Activated CD8-positive, alpha-beta T cell treated with anti-CD3 and anti-CD28 coated beads for 36 hours (primary cell): Measurements from ENCODE around the gene KCNIP1. TPM values are rescaled to one million over a fixed set of nuclear protein-coding genes. Genes with fewer than 3 reads are reported as not detected.

Experiments
- ATAC-seq: fragments of 200-7000 bp; cut with Tn5 transposase; one replicate; pipeline ENCODE4 v1.10.0; 2021; ENCODE audit warnings: mild to moderate bottlenecking, moderate library complexity
- CTCF ChIA-PET: fragments of 350-600 bp; sonication (Branson Sonifier 250); formaldehyde crosslinking; loops from one replicate; lab custom pipeline; 2021; ENCODE audit warnings: antibody characterized with exemption; lab: Charles Lee
- POLR2A ChIA-PET: fragments of 350-600 bp; sonication (Branson Sonifier 250); formaldehyde crosslinking; loops from one replicate; lab custom pipeline; 2021; ENCODE audit warnings: antibody characterized with exemption; lab: Charles Lee
- DNase-seq: peaks from one replicate; pipeline ENCODE4 v3.0.0-alpha.2; 2020
- H3K27ac Mint-ChIP-seq: one replicate; pipeline ENCODE4 v1.8.0; 2021; ENCODE audit warnings: mild to moderate bottlenecking, mixed read lengths
- H3K27me3 Mint-ChIP-seq: one replicate; pipeline ENCODE4 v1.8.0; 2021; ENCODE audit warnings: mixed read lengths
- H3K36me3 Mint-ChIP-seq: one replicate; pipeline ENCODE4 v1.8.0; 2021; ENCODE audit warnings: low read depth, mixed read lengths
- H3K4me1 Mint-ChIP-seq: one replicate; pipeline ENCODE4 v1.8.0; 2021; ENCODE audit warnings: low read depth, mixed read lengths
- H3K4me3 Mint-ChIP-seq: one replicate; pipeline ENCODE4 v1.8.0; 2021; ENCODE audit warnings: mild to moderate bottlenecking, moderate library complexity, mixed read lengths
- H3K9me3 Mint-ChIP-seq: one replicate; pipeline ENCODE4 v1.8.0; 2021; ENCODE audit warnings: mixed read lengths
- intact Hi-C: fragments of 100-400 bp; cut with micrococcal nuclease; formaldehyde crosslinking; loops from one replicate; pipeline ENCODE4 v1.10.0; 2022
- total RNA-seq, 2 experiments: library from RNA; stranded (reverse); gene quantifications; one replicate each; pipeline ENCODE4 v1.2.3, GENCODE V29; 2021
- TF ChIP-seq, protein P1 (sequence below): fragments of 200-600 bp; IDR thresholded peaks from one replicate; pipeline ENCODE4 v1.8.0; 2022; ENCODE audit warnings: antibody characterized with exemption, mild to moderate bottlenecking

The KCNIP1 gene
- total RNA-seq, 2 experiments from 2014 or later: not detected

DNA sequence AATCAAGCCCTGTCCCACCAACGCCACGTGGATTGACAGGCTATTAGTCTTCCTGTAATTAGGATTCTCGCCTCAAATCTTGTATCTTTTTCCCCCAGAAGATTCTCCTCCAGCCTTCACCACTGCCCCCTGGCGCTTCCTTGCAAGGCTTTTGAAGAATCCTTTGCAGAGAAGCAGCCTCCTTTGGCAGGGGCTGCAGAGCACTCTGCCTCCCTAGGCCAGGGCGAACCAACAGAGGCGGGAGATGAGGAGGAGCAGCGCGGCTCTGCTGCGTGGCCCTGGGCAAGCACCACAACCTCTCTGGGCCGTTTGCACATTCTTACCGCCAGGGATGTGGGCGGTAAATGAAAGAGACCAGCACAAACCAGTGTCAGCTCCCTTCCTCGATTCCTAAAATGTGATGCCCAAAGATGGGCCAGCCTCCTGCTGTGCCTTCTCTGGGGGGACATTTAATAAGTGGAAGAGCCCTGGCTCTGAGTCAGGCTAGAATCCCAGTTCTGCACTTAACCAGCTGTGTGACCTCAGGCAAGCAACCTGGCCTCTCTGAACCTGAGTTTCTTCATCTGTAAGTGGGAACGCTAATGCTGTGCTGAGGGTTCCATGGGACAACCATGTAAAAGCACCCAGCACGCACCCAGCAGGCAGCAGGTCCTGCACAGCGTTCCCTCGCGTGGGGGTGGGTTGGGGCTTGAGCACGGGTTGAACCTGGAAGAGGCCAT is 128.6 kb downstream of the KCNIP1 start:
- intact Hi-C loops: loop anchor here (10.0 kb wide), 1 partner anchor 408 kb away; no protein-coding TSS in a partner anchor
- ChIA-PET POLR2A (interaction anchor here (0.5 to 1.6 kb wide), 2 partner anchors 9 to 21 kb away, joined by 3 to 4 read pairs; no protein-coding TSS in a partner anchor), CTCF (interaction anchor here (1.3 to 9.6 kb wide), 20 partner anchors 12 to 406 kb away, joined by 3 to 118 read pairs (median 8); no protein-coding TSS in a partner anchor)
- peak overlapping the region; percentile 42 for H3K4me3 Mint-ChIP-seq
- no peak for DNase-seq
- no peaks in the 10 kb centered on the region for H3K9me3 Mint-ChIP-seq
- TF ChIP-seq, protein P1, sequence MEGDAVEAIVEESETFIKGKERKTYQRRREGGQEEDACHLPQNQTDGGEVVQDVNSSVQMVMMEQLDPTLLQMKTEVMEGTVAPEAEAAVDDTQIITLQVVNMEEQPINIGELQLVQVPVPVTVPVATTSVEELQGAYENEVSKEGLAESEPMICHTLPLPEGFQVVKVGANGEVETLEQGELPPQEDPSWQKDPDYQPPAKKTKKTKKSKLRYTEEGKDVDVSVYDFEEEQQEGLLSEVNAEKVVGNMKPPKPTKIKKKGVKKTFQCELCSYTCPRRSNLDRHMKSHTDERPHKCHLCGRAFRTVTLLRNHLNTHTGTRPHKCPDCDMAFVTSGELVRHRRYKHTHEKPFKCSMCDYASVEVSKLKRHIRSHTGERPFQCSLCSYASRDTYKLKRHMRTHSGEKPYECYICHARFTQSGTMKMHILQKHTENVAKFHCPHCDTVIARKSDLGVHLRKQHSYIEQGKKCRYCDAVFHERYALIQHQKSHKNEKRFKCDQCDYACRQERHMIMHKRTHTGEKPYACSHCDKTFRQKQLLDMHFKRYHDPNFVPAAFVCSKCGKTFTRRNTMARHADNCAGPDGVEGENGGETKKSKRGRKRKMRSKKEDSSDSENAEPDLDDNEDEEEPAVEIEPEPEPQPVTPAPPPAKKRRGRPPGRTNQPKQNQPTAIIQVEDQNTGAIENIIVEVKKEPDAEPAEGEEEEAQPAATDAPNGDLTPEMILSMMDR: no peak
- H3K27me3 Mint-ChIP-seq: peaks cover 6% of the 10 kb centered on the region
- no peak overlapping the region for H3K27ac Mint-ChIP-seq
- peaks cover 16% of the 10 kb centered on the region for H3K4me1 Mint-ChIP-seq
- no peaks in the 10 kb centered on the region for H3K36me3 Mint-ChIP-seq
- no peak for ATAC-seq

DNA sequence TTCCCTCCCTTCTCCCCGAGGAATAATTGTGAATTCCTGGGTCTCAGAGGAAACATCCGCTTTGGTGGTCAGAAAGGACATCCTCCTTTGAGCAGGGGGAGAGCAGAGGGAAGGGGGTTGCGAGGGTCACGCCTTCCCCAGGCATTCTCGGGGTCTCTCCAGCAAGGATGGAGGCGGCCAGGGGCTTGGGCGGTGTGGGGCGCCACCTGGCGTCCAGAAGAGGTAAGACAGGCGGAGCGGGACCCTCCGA is 129.1 kb downstream of the KCNIP1 start:
- CTCF ChIA-PET: interaction anchor here (0.8 to 9.6 kb wide), 20 partner anchors 12 to 407 kb away, joined by 3 to 118 read pairs (median 6); no protein-coding TSS in a partner anchor
- peaks cover 6% of the 10 kb centered on the region for H3K27me3 Mint-ChIP-seq

DNA sequence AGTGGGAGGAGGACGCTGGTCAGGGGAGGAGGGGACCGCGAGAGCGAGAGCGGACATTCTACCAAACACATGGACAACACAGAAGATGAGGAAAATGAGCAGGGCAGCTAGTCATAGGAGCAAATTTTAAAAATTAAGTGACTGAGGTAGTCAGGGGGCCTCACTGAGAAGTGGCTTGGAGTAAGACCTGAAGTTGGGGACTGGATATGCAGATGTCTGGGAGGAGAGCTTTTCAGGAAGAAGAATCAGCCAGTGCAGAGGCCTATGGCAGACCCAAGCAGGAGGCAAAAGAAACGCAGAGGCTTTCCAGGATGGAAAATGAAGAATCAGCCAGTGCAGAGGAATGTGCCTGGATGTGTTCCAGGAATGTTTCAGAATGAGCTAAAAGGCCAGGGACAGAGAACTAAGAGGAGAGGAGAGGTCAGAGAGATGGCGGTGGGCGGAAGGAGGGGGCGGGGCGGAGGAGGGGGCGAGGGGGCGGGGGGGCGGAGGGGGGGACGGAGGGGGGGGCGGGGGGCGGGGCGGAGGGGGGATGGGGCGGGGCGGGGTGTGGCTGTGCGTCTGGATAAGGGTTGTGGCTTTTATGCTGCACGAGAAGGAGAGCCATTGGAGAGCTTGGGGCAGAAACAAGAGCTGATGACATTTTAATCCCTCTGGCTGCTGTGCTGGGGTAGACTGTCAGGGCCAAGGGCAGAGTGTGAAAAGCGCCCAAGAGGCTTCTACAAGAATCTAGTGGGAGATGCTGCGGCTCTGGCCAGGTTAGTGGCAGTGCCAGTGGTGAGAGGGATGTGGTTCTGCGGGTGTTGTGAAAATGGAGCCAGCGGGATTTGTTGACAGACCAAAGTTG is 129.6 kb downstream of the KCNIP1 start:
- Mint-ChIP-seq H3K27ac (no peak overlapping the region), H3K36me3 (no peaks in the 10 kb centered on the region), H3K27me3 (peaks cover 6% of the 10 kb centered on the region), H3K9me3 (no peaks in the 10 kb centered on the region), H3K4me3 (peak overlapping the region; percentile 42), H3K4me1 (peaks cover 16% of the 10 kb centered on the region)
- DNase-seq (peak; percentile 6), ATAC-seq (peak; percentile 47)
- ChIA-PET CTCF (interaction anchor here (0.6 to 9.6 kb wide), 31 partner anchors 10 to 511 kb away, joined by 3 to 118 read pairs (median 4); no protein-coding TSS in a partner anchor), POLR2A (interaction anchor here (1.6 kb wide), 1 partner anchor 10 kb away, joined by 4 read pairs; no protein-coding TSS in a partner anchor)
- TF ChIP-seq, protein P1: peak; percentile 52
- intact Hi-C loops: loop anchor here (10.0 kb wide), 1 partner anchor 409 kb away; no protein-coding TSS in a partner anchor

More for the DNA sequence above, 129.1 kb downstream of the KCNIP1 start:
- H3K27ac Mint-ChIP-seq: no peak overlapping the region
- H3K4me1 Mint-ChIP-seq: peaks cover 16% of the 10 kb centered on the region
- no peaks in the 10 kb centered on the region for H3K36me3 Mint-ChIP-seq
- peak overlapping the region; percentile 42 for H3K4me3 Mint-ChIP-seq
- POLR2A ChIA-PET: interaction anchor here (1.6 kb wide), 1 partner anchor 9 kb away, joined by 4 read pairs; no protein-coding TSS in a partner anchor
- DNase-seq (peak; percentile 68), ATAC-seq (peak; percentile 93)
- no peaks in the 10 kb centered on the region for H3K9me3 Mint-ChIP-seq
- TF ChIP-seq, protein P1: peak; percentile 99
- intact Hi-C loops: loop anchor here (10.0 kb wide), 1 partner anchor 408 kb away; no protein-coding TSS in a partner anchor

DNA sequence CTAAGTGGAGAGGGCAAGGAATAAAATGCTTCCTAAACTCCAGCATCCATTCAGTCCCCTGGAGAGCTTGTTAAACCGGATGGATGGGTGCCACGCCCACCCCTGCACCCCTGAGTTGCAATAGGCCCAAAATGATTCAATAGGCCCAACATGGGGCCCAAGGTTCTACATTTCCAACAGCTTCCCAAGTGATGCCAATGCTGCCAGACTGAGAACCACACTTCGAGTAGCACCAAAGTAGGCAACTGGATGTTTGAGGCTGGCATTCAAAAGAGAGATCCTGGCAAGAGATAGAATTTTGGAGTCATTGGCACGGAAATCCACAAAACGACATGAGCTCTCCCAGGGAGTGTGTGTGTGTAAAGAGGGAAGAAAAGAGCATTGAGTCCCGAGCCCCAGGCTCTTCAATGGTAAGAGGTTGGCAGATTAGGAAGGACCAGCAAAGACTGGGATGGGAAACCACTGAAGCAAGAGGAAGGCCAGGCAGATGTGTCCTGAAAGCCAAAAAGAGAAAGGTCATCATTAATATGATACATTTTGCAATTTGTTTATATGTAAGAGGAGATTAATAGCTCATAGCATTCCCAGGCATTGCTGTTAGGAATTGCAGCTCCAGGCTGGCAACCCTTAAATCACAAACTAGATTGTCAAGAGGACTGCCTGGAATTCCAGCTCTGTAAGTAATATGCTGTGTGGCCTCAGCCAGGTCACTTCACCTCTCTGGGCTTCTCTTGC is 130.6 kb downstream of the KCNIP1 start:
- ATAC-seq: no peak
- Mint-ChIP-seq H3K9me3 (no peaks in the 10 kb centered on the region), H3K4me3 (no peak overlapping the region), H3K36me3 (no peaks in the 10 kb centered on the region), H3K27me3 (peaks cover 9% of the 10 kb centered on the region), H3K4me1 (peaks cover 16% of the 10 kb centered on the region), H3K27ac (no peak overlapping the region)
- TF ChIP-seq, protein P1: no peak
- ChIA-PET CTCF (interaction anchor here (0.9 to 9.6 kb wide), 21 partner anchors 9 to 512 kb away, joined by 3 to 118 read pairs (median 5); no protein-coding TSS in a partner anchor), POLR2A (no interaction called here)
- no peak for DNase-seq
- intact Hi-C loops: loop anchor here (10.0 kb wide), 1 partner anchor 410 kb away; no protein-coding TSS in a partner anchor
